ENCODE measurements around the gene LRIT3. TPM values are rescaled to one million over a fixed set of nuclear protein-coding genes. Genes with fewer than 3 reads are reported as not detected.

Gene LRIT3
- total RNA-seq, 1 donor from 2014 or later: 0.51 TPM

GRCh38 chr4:109912706-109913595 is 65.0 kb downstream of the LRIT3 start, which contains the start of gene EGF:
Gene EGF, plus strand, starts transcription at chr4:109912883. Its CDS starts 453 bp downstream, at chr4:109913336.
- DNase-seq: no peak

- DNase-seq: no peak
Measured at GRCh38 chr4:109913596-109914241, 65.8 kb downstream of the LRIT3 start.

- DNase-seq: no peak
Measured at GRCh38 chr4:109914322-109914721, 66.4 kb downstream of the LRIT3 start.

- no peak for DNase-seq
Measured at GRCh38 chr4:109915385-109916026, 67.6 kb downstream of the LRIT3 start.

- DNase-seq: no peak
Measured at GRCh38 chr4:109916027-109916409, 68.1 kb downstream of the LRIT3 start.

- peak; percentile 52 for DNase-seq
Measured at GRCh38 chr4:109921384-109921808, 73.5 kb downstream of the LRIT3 start.

Other genes with a start within 250 kb of the LRIT3 start
- 18.4 TPM for gene CASP6, start 144.7 kb upstream of the LRIT3 start, total RNA-seq
- gene PLA2G12A, start 118.0 kb upstream of the LRIT3 start, total RNA-seq: 19.6 TPM
- gene CFI, start 46.1 kb upstream of the LRIT3 start, total RNA-seq: 11.8 TPM
- gene GAR1, start 32.3 kb upstream of the LRIT3 start, total RNA-seq: 9.0 TPM
- not detected for gene RRH, start 20.1 kb upstream of the LRIT3 start, total RNA-seq
- gene EGF, start 64.8 kb downstream of the LRIT3 start, total RNA-seq: 16.9 TPM

Data from tongue (tissue), 2 donors.